GM19023 (cell line): ENCODE measurements around the gene BMP2K.

ENCODE experiments used
- ATAC-seq: cut with Tn5 transposase; IDR thresholded peaks from one replicate; pipeline ENCODE4 v1.9.1; 2021; ENCODE audit warnings: mild to moderate bottlenecking, moderate library complexity; ENCODE audit not compliant: unreplicated experiment

Gene BMP2K

GRCh38 chr4:78923464-78924312 is 147.5 kb downstream of the BMP2K start:
- ATAC-seq, result no peak

GRCh38 chr4:78926826-78927225 is 150.7 kb downstream of the BMP2K start:
- no peak for ATAC-seq

GRCh38 chr4:78928835-78929234 is 152.7 kb downstream of the BMP2K start:
- no peak for ATAC-seq

- ATAC-seq, result no peak
These were observed 154.0 kb downstream of the BMP2K start for GRCh38 chr4:78930016-78930629.

GRCh38 chr4:78936989-78937388 is 160.8 kb downstream of the BMP2K start:
- no peak for ATAC-seq

GRCh38 chr4:78937837-78938236 is 161.7 kb downstream of the BMP2K start:
- no peak for ATAC-seq

GRCh38 chr4:78938474-78938867 is 162.3 kb downstream of the BMP2K start:
- no peak for ATAC-seq

GRCh38 chr4:78938868-78939666 is 162.9 kb downstream of the BMP2K start, which contains the start of gene PAQR3:
TSS of gene PAQR3 (minus strand) at chr4:78939438. CDS start at chr4:78939224, 214 bp downstream.
- ATAC-seq, result peak; percentile 98

GRCh38 chr4:78939667-78940008 is 163.5 kb downstream of the BMP2K start:
- peak; percentile 9 for ATAC-seq

GRCh38 chr4:78940752-78941151 is 164.6 kb downstream of the BMP2K start:
- ATAC-seq, result no peak

GRCh38 chr4:78944381-78944780 is 168.2 kb downstream of the BMP2K start:
- no peak for ATAC-seq

- ATAC-seq, result no peak
These were observed 169.6 kb downstream of the BMP2K start for GRCh38 chr4:78945651-78946179.

GRCh38 chr4:78949735-78950134 is 173.6 kb downstream of the BMP2K start:
- ATAC-seq, result no peak

- no peak for ATAC-seq
These were observed 175.8 kb downstream of the BMP2K start for GRCh38 chr4:78951862-78952472.

- no peak for ATAC-seq
These were observed 177.1 kb downstream of the BMP2K start for GRCh38 chr4:78953231-78953630.

GRCh38 chr4:78953769-78954666 is 177.9 kb downstream of the BMP2K start:
- ATAC-seq, result no peak

- no peak for ATAC-seq
These were observed 180.8 kb downstream of the BMP2K start for GRCh38 chr4:78956975-78957374.

GRCh38 chr4:78960926-78961325 is 184.8 kb downstream of the BMP2K start:
- no peak for ATAC-seq
